Measurements from ENCODE around the gene GADD45B. TPM values are rescaled to one million over a fixed set of nuclear protein-coding genes. Genes with fewer than 3 reads are reported as not detected.

GADD45B gene
- total and polyA plus RNA-seq, 10 of the 15 experiments (the other 5 are each of a cell fraction or from before 2014, with no cell fraction given): 2.4 to 180 (median 91.1) TPM

DNA sequence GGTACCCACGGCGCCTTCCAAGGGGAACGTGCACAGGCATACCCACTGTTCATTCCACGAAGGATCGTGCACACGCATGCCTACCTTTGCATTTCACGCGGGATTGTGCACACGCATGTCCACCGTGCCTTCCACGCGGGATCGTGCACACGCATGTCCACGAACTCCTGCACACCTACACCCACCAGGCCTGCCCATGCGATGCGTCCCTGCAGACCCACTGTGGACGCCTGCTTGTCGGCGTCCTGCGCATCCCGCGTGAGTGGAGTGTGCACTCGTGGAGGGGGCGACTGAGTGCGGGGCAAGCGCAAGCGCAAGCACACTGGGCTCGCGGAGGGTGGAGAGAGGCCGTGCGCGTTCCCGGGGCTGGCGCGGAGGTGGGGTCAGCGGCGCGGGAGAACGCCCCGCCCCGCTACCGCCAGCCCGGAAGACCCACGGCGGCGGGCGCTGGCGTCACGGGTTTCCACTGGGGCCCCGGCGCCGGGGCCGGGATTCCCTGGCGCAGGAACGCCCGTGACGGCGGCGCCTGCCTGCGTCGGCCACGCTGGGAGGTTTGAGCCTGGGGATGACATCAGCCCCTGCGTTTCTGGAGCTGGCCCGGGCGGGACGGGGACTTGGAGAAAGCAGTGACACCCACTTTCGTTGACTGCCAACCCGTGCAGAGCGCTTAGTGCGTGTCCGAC lies 18.7 kb downstream of the GADD45B start (continued):
- TF ChIP-seq E4F1 (IDR thresholded peaks at IDR 0.05; ENCODE audit: borderline replicate concordance, partially characterized antibody) (no peak), TCF7 (IDR thresholded peaks at IDR 0.05; ENCODE audit: borderline replicate concordance) (no peak), ETV6 (conservative IDR thresholded peaks at IDR 0.05 in 1 of 2, IDR thresholded peaks at IDR 0.05 in 1 of 2; ENCODE audit: borderline replicate concordance in 1 of 2, low read depth in 1 of 2) (no peak), BRCA1 (IDR thresholded peaks at IDR 0.05; ENCODE audit: low read depth, low read length) (no peak), ZSCAN29 (IDR thresholded peaks at IDR 0.05) (no peak), NKRF (conservative IDR thresholded peaks at IDR 0.05) (no peak), TARDBP (IDR thresholded peaks at IDR 0.05; ENCODE audit: borderline replicate concordance) (no peak), BACH1 (IDR thresholded peaks at IDR 0.05; ENCODE audit: borderline replicate concordance) (peak; percentile 60), NFYA (IDR thresholded peaks at IDR 0.05; ENCODE audit: borderline replicate concordance, low read depth, low read length) (no peak), KAT2A (conservative IDR thresholded peaks at IDR 0.05; ENCODE audit: control insufficient read depth, low read depth, low read length) (no peak), POU2F2 (IDR thresholded peaks at IDR 0.05; ENCODE audit: borderline replicate concordance, low read depth, low read length) (no peak), WRNIP1 (IDR thresholded peaks at IDR 0.05; ENCODE audit: borderline replicate concordance, low read depth, low read length) (no peak), DPF2 (IDR thresholded peaks at IDR 0.05) (no peak; the same call in none of the 2 replicates), MEF2A (IDR thresholded peaks at IDR 0.05; ENCODE audit: insufficient read depth, low read depth, low read length) (no peak), MYB (IDR thresholded peaks at IDR 0.05; ENCODE audit: borderline replicate concordance, low read depth, low read length) (no peak)
- TF ChIP-seq, protein P1, sequence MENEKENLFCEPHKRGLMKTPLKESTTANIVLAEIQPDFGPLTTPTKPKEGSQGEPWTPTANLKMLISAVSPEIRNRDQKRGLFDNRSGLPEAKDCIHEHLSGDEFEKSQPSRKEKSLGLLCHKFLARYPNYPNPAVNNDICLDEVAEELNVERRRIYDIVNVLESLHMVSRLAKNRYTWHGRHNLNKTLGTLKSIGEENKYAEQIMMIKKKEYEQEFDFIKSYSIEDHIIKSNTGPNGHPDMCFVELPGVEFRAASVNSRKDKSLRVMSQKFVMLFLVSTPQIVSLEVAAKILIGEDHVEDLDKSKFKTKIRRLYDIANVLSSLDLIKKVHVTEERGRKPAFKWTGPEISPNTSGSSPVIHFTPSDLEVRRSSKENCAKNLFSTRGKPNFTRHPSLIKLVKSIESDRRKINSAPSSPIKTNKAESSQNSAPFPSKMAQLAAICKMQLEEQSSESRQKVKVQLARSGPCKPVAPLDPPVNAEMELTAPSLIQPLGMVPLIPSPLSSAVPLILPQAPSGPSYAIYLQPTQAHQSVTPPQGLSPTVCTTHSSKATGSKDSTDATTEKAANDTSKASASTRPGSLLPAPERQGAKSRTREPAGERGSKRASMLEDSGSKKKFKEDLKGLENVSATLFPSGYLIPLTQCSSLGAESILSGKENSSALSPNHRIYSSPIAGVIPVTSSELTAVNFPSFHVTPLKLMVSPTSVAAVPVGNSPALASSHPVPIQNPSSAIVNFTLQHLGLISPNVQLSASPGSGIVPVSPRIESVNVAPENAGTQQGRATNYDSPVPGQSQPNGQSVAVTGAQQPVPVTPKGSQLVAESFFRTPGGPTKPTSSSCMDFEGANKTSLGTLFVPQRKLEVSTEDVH (IDR thresholded peaks at IDR 0.05; ENCODE audit: low read depth, partially characterized antibody): no peak
- TF ChIP-seq, protein P2, sequence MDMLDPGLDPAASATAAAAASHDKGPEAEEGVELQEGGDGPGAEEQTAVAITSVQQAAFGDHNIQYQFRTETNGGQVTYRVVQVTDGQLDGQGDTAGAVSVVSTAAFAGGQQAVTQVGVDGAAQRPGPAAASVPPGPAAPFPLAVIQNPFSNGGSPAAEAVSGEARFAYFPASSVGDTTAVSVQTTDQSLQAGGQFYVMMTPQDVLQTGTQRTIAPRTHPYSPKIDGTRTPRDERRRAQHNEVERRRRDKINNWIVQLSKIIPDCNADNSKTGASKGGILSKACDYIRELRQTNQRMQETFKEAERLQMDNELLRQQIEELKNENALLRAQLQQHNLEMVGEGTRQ (IDR thresholded peaks at IDR 0.05; ENCODE audit: borderline replicate concordance, low read depth, low read length): no peak
- TF ChIP-seq, protein P3, sequence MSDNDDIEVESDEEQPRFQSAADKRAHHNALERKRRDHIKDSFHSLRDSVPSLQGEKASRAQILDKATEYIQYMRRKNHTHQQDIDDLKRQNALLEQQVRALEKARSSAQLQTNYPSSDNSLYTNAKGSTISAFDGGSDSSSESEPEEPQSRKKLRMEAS (IDR thresholded peaks at IDR 0.05; ENCODE audit: low read depth, low read length): no peak
